HG03558 (cell line): ENCODE measurements around the gene SCG5.

Experiments
- ATAC-seq: cut with Tn5 transposase; IDR thresholded peaks from one replicate; pipeline ENCODE4 v1.9.1; 2021; ENCODE audit warnings: moderate number of reproducible peaks; ENCODE audit not compliant: unreplicated experiment; ENCODE audit errors: extremely low read depth

SCG5 gene

GRCh38 chr15:32688151-32688639 lies 46.7 kb downstream of the SCG5 start:
- no peak for ATAC-seq

DNA sequence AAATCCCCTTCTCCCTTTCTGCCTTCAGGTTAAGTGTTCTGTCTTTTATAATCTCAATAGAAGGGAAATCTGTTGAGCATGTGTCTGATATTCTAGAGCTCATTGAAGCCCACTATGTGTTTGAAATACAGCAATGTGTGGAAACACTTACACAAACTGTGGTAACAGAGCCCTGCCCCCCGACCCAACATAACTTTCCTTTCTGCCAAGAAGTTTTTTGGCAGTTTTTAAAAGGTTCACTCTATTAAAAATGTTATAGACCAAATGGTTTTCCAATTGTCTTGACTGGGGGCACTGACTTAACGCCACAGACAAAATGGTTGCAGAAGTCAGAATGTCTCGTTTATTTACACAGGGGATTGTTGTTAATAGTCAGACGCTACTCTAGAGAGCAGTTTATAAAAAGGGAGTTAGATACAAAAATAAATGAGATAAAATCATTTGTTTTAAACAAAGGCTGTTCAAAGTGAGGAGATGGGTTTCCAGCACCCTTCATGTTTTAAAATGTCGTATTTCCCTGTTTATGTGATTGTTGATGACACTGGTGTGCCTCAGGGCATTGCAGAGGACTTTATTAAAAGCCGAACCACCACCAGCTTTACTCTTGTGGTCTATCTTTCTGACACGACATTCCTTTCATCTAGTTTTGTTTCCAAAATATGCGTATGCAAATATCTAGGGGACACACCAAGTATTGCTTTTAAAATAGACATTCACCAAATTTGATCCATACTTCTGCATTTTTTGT lies 49.6 kb downstream of the SCG5 start:
- no peak for ATAC-seq

DNA sequence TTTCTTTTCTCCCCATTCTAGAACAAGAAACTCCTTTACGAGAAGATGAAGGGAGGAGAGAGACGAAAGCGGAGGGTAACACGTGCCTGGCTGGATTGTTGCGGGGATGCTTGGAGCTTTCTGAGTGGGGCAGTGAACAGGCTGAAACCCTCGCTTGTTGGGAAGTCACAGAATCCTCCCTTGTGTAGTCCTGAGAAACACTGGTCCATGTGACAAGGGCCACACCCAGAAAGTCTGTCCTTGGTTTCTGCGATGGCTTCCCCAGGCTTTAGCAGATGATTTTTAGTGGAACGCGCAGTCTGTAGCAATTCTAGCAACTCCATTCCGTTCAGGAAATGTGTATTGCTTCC lies 50.2 kb downstream of the SCG5 start:
- no peak for ATAC-seq

GRCh38 chr15:32692286-32692685 lies 50.8 kb downstream of the SCG5 start:
- ATAC-seq = no peak

- ATAC-seq = no peak
Observed at GRCh38 chr15:32694222-32694983, 52.9 kb downstream of the SCG5 start.

DNA sequence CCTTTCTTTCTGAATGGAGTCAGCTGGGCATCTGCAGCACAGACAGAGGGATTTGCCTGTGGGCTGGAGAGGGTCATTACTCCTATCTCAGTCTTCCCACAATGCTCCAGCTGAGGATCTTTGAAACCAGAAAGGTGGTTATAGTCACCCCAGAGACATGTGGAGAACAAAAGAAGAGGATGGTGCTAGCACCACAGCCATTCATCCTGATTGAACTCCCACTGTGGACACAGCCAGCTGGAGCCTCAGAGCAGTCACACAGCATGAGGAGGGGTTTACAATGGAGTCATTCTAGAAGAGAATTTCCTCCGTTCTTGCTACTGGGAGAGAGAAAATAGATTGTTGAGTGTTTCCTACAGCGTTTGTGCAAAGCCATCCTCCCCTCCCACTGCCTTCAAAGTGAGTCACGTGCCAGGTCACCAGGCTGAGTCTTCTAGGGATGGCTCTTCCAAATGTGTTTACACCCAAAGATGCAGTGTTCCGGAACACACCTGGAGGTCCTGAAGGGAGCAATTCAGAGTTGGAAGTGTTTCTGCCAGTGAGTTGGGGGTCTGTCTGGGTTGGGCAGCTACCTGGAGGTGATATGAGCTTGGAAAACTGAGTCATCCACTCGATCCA lies 57.4 kb downstream of the SCG5 start:
- no peak for ATAC-seq

GRCh38 chr15:32700501-32701150 lies 59.1 kb downstream of the SCG5 start:
- ATAC-seq = no peak

GRCh38 chr15:32701863-32702262 lies 60.4 kb downstream of the SCG5 start:
- ATAC-seq = no peak

- no peak for ATAC-seq
Observed at GRCh38 chr15:32704395-32704981, 63.0 kb downstream of the SCG5 start.

DNA sequence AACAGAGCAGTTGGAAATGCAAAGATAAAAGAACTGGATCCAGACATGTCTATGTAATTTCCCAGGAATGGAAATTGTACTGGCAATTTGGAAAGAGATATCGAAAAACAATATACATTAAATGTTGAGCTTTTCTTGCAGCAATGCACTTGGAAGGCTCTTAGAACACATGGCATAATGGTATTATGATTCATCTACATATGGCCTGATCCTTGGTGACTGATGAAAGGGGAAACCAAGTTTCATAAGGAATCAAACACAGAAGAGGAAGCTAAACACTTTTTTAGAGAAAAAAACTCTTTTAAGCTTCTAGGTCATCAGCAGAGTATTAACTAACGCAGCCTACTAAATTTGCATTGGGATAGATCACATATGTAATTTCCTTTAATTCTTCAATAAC lies 63.9 kb downstream of the SCG5 start:
- ATAC-seq = no peak

DNA sequence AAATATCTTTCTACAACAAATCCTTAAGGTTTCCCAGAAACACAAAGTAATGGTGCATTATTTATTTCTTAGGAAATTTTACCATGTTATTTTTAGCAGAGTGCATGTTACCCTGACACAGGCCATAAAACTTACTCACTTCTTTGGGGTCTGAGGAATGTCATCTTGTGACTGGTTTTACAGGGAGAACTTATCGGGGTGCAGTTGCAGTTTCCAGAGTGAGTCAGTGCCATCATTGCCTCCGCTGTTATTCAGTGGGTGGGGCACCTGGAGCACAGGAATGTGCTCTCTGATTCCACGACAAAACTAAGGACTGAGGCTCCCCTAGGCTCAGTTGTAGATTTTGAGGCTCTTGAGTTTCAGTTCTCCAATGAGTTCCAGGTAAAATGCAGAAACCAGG lies 65.2 kb downstream of the SCG5 start:
- no peak for ATAC-seq

DNA sequence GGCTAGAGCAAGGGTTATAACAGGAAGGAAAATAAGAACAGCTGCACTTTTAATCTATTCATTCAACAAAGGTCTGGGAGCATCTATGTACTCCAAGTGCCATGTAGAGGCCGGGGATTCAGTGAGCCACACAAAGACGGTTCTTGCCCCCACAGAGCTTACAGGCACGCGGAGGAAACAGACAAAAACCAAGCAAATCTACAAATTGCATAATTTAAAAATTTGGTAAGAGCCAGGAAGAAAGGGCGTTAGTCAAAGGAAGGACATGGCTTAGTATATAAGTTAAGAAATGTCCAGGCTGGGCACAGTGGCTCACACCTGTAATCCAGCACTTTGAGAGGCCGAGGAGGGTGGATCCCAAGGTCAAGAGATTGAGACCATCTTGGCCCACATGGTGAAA lies 65.9 kb downstream of the SCG5 start:
- ATAC-seq = no peak

DNA sequence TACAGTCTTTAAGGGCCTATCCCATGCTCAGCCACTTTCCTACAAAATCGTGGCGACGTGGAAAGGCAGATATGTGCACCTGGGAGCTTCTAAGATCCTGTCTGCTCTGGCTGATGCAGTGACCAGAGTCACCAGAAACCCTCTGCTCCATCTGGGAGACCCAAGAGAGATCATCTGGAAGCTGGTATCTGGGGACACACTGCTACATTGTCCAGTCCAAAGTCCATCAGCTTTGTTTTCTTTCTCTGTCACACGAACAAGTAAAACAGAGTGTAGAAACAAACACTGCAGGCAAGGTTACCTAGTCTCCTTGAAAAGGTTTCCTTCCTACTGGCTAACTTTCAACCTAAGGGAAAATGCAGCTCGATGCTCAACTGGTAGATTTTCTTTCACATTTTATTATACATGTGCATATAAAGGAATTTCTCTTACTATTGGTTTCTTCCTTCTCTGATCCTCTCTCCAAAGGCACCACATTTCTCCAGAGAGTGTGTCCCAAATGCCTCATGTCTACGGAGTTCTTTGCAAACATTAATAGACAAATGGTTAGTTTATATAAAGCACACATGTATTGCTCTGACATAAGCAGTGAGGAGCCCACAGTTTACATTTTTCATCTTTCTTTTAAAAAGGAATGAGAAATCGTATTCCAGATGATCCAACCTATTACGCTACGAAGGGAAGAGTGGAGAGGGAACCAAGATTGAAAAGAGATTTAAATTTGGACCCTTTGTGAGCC lies 68.0 kb downstream of the SCG5 start:
- ATAC-seq = no peak

- no peak for ATAC-seq
Observed at GRCh38 chr15:32715276-32715675, 73.8 kb downstream of the SCG5 start.

DNA sequence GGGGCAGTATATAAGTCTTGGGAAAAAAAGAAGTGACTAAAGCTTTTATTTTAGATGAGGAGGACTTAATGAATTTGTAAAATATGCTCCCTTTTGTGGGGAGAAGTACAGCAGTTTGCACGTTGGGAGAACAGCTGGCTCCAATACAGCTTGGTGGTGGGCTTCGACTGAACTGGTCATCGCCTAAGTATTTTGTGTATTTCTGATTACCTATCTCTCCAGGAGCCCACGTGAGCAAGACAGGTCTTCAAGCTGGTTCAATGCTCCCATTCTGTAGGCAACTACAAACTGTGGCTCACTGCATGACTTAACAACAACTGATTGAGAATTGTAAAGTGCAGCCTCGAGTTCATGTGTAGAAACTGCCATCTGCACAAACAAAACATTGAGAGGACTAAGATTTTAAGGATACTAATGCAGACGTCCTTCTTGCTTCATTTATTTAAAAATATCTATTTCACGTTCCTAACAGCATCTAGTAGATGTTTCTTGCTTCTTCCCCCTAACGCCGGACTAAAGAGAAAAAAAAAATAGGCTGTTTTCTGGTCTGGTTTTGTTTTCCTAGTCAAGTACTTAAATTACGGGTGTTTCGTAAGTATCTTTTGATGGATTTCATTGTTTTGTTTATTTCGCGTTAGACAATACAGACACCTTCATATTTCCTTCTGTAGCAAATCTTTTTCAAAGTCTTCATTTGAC lies 74.9 kb downstream of the SCG5 start:
- ATAC-seq = no peak

DNA sequence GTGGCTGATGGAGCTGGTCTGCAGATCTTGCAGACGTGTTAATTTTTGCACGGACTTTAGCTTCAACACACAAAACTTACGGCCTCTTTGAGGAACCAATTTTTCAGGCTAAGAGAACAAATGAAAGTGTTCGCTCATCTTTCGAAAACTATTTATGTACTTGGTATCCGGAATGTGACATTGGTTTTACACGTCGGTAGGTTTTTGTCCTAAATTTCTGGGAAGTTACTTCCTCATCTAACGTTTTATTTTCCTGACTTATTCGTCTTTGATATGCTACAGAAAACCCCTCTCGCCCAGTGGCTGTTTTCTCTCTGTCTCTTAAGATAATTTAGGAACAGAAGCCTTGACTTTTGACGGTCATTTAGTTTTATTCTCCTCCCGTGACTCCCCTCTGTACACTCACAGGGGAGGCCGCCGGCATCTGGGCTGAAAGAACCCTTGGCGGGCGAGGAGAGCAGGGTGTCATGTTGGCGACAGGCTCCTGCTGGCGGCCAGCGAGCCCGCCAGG lies 75.5 kb downstream of the SCG5 start:
- ATAC-seq = no peak

- no peak for ATAC-seq
Observed at GRCh38 chr15:32717426-32718226, 76.1 kb downstream of the SCG5 start, which contains the start of gene GREM1. TSS of gene GREM1 (plus strand) at chr15:32718004. CDS start at chr15:32730691, 12,687 bp downstream.

- no peak for ATAC-seq
Observed at GRCh38 chr15:32718227-32718820, 76.8 kb downstream of the SCG5 start.
